H9 (cell line): Measurements from ENCODE around the gene ERCC4. TPM values are rescaled to one million over a fixed set of nuclear protein-coding genes. Genes with fewer than 3 reads are reported as not detected.

ENCODE experiments used
- DNase-seq: peaks from one replicate; pipeline ENCODE4 v3.0.0-alpha.2; 2017
- H2AFZ ChIP-seq: one replicate; pipeline ENCODE4 v1.6.1; 2013; ENCODE audit warnings: mild to moderate bottlenecking, low read length, control low read depth, moderate library complexity
- H2AK5ac ChIP-seq: 2 replicates; pipeline ENCODE4 v1.6.1; 2013; ENCODE audit warnings: low read length, control low read depth, mixed read lengths; ENCODE audit not compliant: insufficient read length
- H2BK120ac ChIP-seq: one replicate; pipeline ENCODE4 v1.6.1; 2013; ENCODE audit warnings: low read depth, mild to moderate bottlenecking, low read length, control low read depth, inconsistent platforms; ENCODE audit not compliant: poor library complexity, severe bottlenecking
- H2BK12ac ChIP-seq: 2 replicates; pipeline ENCODE4 v1.6.1; 2013; ENCODE audit warnings: low read length, control low read depth, mixed read lengths, low read depth; ENCODE audit not compliant: insufficient read length
- H2BK15ac ChIP-seq: 2 replicates; pipeline ENCODE4 v1.6.1; 2013; ENCODE audit warnings: low read depth, low read length, control low read depth
- H2BK20ac ChIP-seq: one replicate; pipeline ENCODE4 v1.6.1; 2013; ENCODE audit warnings: low read depth, mild to moderate bottlenecking, low read length, control low read depth, inconsistent platforms; ENCODE audit not compliant: poor library complexity, severe bottlenecking
- H2BK5ac ChIP-seq: 2 replicates; pipeline ENCODE4 v1.6.1; 2013; ENCODE audit warnings: low read length, control low read depth, mixed read lengths; ENCODE audit not compliant: insufficient read length
- H3K14ac ChIP-seq: 2 replicates; pipeline ENCODE4 v1.6.1; 2013; ENCODE audit warnings: low read length, control low read depth; ENCODE audit not compliant: insufficient read depth
- H3K18ac ChIP-seq: 2 replicates; pipeline ENCODE4 v1.6.1; 2013; ENCODE audit warnings: low read depth, mild to moderate bottlenecking, mixed read lengths, low read length, control low read depth; ENCODE audit not compliant: insufficient read length
- H3K23ac ChIP-seq: 2 replicates; pipeline ENCODE4 v1.6.1; 2013; ENCODE audit warnings: low read length, control low read depth, mixed read lengths, low read depth; ENCODE audit not compliant: insufficient read length
- H3K23me2 ChIP-seq: 2 replicates; pipeline ENCODE4 v1.6.1; 2013; ENCODE audit warnings: low read depth, mild to moderate bottlenecking, mixed read lengths, low read length, control low read depth; ENCODE audit not compliant: insufficient read length, poor library complexity, severe bottlenecking
- H3K27ac ChIP-seq: 2 replicates; pipeline ENCODE4 v1.5.1; 2013; ENCODE audit warnings: low read length, control low read depth, mixed read lengths, low read depth; ENCODE audit not compliant: insufficient read length
- H3K27me3 ChIP-seq: 2 replicates; pipeline ENCODE4 v1.6.1; 2013; ENCODE audit warnings: low read length, control low read depth, inconsistent platforms; ENCODE audit not compliant: insufficient read depth
- H3K4ac ChIP-seq: 2 replicates; pipeline ENCODE4 v1.6.1; 2013; ENCODE audit warnings: low read depth, mild to moderate bottlenecking, control low read depth, inconsistent platforms, low read length, moderate library complexity
- H3K4me1 ChIP-seq: 2 replicates; pipeline ENCODE4 v1.6.1; 2013; ENCODE audit warnings: low read length, control low read depth, inconsistent platforms; ENCODE audit not compliant: insufficient read depth
- H3K4me2 ChIP-seq: 2 replicates; pipeline ENCODE4 v1.6.1; 2013; ENCODE audit warnings: low read length, control low read depth, mixed read lengths; ENCODE audit not compliant: insufficient read length, insufficient read depth
- H3K56ac ChIP-seq: 2 replicates; pipeline ENCODE4 v1.6.1; 2013; ENCODE audit warnings: low read depth, mild to moderate bottlenecking, mixed read lengths, low read length, control low read depth; ENCODE audit not compliant: insufficient read length
- H3K79me1 ChIP-seq: 2 replicates; pipeline ENCODE4 v1.6.1; 2013; ENCODE audit warnings: low read depth, mild to moderate bottlenecking, moderate library complexity, low read length, control low read depth, inconsistent platforms; ENCODE audit not compliant: insufficient read depth, poor library complexity, severe bottlenecking
- H3K79me2 ChIP-seq: 2 replicates; pipeline ENCODE4 v1.6.1; 2013; ENCODE audit warnings: low read length, control low read depth, inconsistent platforms; ENCODE audit not compliant: insufficient read depth
- H3K9ac ChIP-seq: 2 replicates; pipeline ENCODE4 v1.6.1; 2013; ENCODE audit warnings: low read length, control low read depth, mixed read lengths; ENCODE audit not compliant: insufficient read length; ENCODE audit errors: extremely low read depth
- H3K9me3 ChIP-seq: one replicate; pipeline ENCODE4 v1.6.1; 2013; ENCODE audit warnings: low read depth, low read length, inconsistent platforms; ENCODE audit not compliant: control insufficient read depth
- H3T11ph ChIP-seq: one replicate; pipeline ENCODE4 v1.6.1; 2013; ENCODE audit warnings: mild to moderate bottlenecking, low read length, control low read depth, inconsistent platforms
- H4K20me1 ChIP-seq: one replicate; pipeline ENCODE4 v1.6.1; 2013; ENCODE audit not compliant: control insufficient read depth, insufficient read length, insufficient read depth
- H4K5ac ChIP-seq: 2 replicates; pipeline ENCODE4 v1.6.1; 2013; ENCODE audit warnings: low read depth, mild to moderate bottlenecking, mixed read lengths, low read length, control low read depth; ENCODE audit not compliant: insufficient read length
- H4K8ac ChIP-seq: replicated peaks from 2 replicates; pipeline ENCODE4 v1.6.1; 2013; ENCODE audit warnings: low read length, control low read depth, mixed read lengths, low read depth; ENCODE audit not compliant: insufficient read length
- H4K91ac ChIP-seq: 2 replicates; pipeline ENCODE4 v1.6.1; 2013; ENCODE audit warnings: low read depth, mild to moderate bottlenecking, moderate library complexity, mixed read lengths, low read length, control low read depth; ENCODE audit not compliant: insufficient read length
- H3K27ac Mint-ChIP-seq, 3 experiments: 2 replicates in 2 of 3; 3 replicates in 1 of 3; pipeline ENCODE4 v1.8.0; 2020 to 2021; ENCODE audit warnings: mixed read lengths in 3 of 3, mild to moderate bottlenecking in 1 of 3, moderate library complexity in 1 of 3
- H3K27me3 Mint-ChIP-seq: 2 replicates; pipeline ENCODE4 v1.8.0; 2021; ENCODE audit warnings: low read depth, mild to moderate bottlenecking, moderate library complexity, mixed read lengths
- H3K36me3 Mint-ChIP-seq, 3 experiments: 2 replicates in 2 of 3; 3 replicates in 1 of 3; pipeline ENCODE4 v1.8.0; 2020 to 2021; ENCODE audit warnings: low read depth in 3 of 3, mixed read lengths in 3 of 3; ENCODE audit not compliant: insufficient read depth in 1 of 3
- H3K4me1 Mint-ChIP-seq, 2 experiments: 2 replicates each; pipeline ENCODE4 v1.8.0; 2020; ENCODE audit warnings: mixed read lengths in 2 of 2
- H3K4me3 Mint-ChIP-seq, 2 experiments: 2 replicates in 1 of 2; 3 replicates in 1 of 2; pipeline ENCODE4 v1.8.0; 2020 to 2021; ENCODE audit warnings: mild to moderate bottlenecking in 2 of 2, mixed read lengths in 2 of 2, moderate library complexity in 1 of 2
- H3K9me3 Mint-ChIP-seq, 2 experiments: 2 replicates in 1 of 2; 3 replicates in 1 of 2; pipeline ENCODE4 v1.8.0; 2020; ENCODE audit warnings: mild to moderate bottlenecking in 2 of 2, mixed read lengths in 2 of 2, moderate library complexity in 1 of 2
- CTCF ChIP-seq: fragments of 200-600 bp; sonication (generic); conservative IDR thresholded peaks from 3 replicates; pipeline ENCODE4 v1.8.0; 2021; ENCODE audit warnings: antibody characterized with exemption, mild to moderate bottlenecking
- WGBS: extraction: QIAGEN DNeasy Blood & Tissue Kit; methylation state at CpG from one replicate; pipeline ENCODE4 v1.1.7; 2013; ENCODE audit warnings: missing lambda C conversion rate, low lambda C conversion rate, mixed read lengths; ENCODE audit not compliant: insufficient read length; ENCODE audit errors: extremely low coverage; 5-methylcytosine and 5-hydroxymethylcytosine counted together
- total RNA-seq: library from RNA; stranded (reverse); gene quantifications from 2 replicates; pipeline ENCODE4 v1.2.1, GENCODE V29; 2021

The ERCC4 gene
- total RNA-seq, 1 experiment from 2014 or later = 15.6 TPM

DNA sequence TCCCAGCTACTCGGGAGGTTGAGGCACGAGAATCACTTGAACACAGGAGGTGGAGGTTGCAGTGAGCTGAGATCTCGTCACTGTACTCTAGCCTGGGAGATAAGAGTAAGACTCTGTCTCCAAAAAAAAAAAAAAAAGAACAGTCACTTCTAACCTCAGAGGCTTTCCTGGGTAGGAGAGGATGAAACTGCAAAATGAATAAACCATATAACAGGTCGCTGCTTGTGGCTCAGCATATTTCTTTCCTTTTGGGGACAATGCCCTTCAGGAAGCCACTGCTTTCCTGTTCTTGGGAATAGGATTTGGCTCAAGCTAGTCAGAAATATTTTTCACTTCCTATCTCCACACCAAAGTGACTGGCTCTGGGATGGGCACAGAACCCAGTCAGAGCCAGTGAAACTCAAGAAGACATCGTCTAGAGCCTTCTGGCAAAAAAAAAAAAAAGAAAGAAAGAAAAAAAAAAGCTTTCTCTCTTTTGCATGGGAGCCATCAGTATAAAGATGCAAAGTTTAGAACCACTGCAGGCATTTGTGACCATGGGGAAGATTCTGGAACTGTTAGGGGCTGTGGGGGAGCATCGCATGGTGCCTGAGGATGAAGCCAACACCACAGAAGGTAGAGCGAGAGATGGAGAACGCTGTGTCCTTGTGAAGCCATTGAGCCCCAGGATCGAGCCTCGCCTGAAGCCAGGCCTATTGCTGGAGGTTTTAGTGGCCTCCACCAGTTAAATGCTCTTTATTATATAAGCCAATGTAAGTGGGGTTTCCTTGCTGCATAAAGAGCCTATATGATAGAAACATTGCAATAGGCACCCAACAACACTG lies 79.3 kb downstream of the ERCC4 start:
- H3K4me1 Mint-ChIP-seq = peaks cover 18 to 32% of the 10 kb centered on the region in 2 experiments
- DNase-seq = no peak
- H3K36me3 Mint-ChIP-seq = no peaks in the 10 kb centered on the region; a peak in 1 of 7 replicates
- Histone ChIP-seq H3K4ac (no peak overlapping the region), H2BK12ac (no peak overlapping the region), H3K79me1 (no peaks in the 10 kb centered on the region), H3K56ac (no peak overlapping the region), H3K23ac (no peak overlapping the region), H2BK20ac (no peak overlapping the region), H3K4me1 (no peaks in the 10 kb centered on the region; the same call in 1 of the 2 replicates), H3T11ph (no peak overlapping the region), H3K27me3 (no peaks in the 10 kb centered on the region), H3K14ac (no peak overlapping the region), H3K4me2 (no peak overlapping the region), H4K20me1 (no peaks in the 10 kb centered on the region), H4K5ac (no peak overlapping the region), H2BK120ac (no peak overlapping the region), H2AFZ (no peak overlapping the region), H3K23me2 (no peaks in the 10 kb centered on the region), H3K27ac (no peak overlapping the region), H4K8ac (no peak overlapping the region), H3K79me2 (no peaks in the 10 kb centered on the region), H2BK15ac (no peak overlapping the region), H4K91ac (no peak overlapping the region), H3K9ac (no peak overlapping the region), H3K18ac (no peak overlapping the region), H3K9me3 (no peaks in the 10 kb centered on the region), H2AK5ac (no peak overlapping the region), H2BK5ac (no peak overlapping the region)
- no peak overlapping the region for H3K4me3 Mint-ChIP-seq
- no peak for TF ChIP-seq CTCF
- no peaks in the 10 kb centered on the region for H3K9me3 Mint-ChIP-seq
- H3K27ac Mint-ChIP-seq = no peak overlapping the region; a peak in 1 of 7 replicates
- no peaks in the 10 kb centered on the region; the same call in 1 of the 2 replicates for H3K27me3 Mint-ChIP-seq
- no CpG with 5 or more reads among the region's 10 CpGs for WGBS
